Stimulated activated effector memory CD8-positive, alpha-beta T cell treated with anti-CD3 and anti-CD28 coated beads, Interleukin-12 subunit alpha, Interleukin-12 subunit beta, amount 100 ng/mL, for 72 hours (primary cell): ENCODE results near the gene SEMA6D.

Experiments
- ATAC-seq: fragments of 150-1000 bp; cut with Tn5 transposase; 2 replicates; pipeline ENCODE4 v1.10.0; 2021
- DNase-seq, 2 donors: peaks; one replicate each; pipeline ENCODE4 v3.0.0; 2021 to 2022; ENCODE audit warnings: low spot score in 2 of 2
- H3K27ac Mint-ChIP-seq: one replicate; pipeline ENCODE4 v1.8.0; 2022; ENCODE audit warnings: mild to moderate bottlenecking, mixed read lengths
- H3K36me3 Mint-ChIP-seq: one replicate; pipeline ENCODE4 v1.8.0; 2022; ENCODE audit warnings: mild to moderate bottlenecking, mixed read lengths
- H3K4me1 Mint-ChIP-seq: one replicate; pipeline ENCODE4 v1.8.0; 2022; ENCODE audit warnings: mixed read lengths
- H3K4me3 Mint-ChIP-seq: one replicate; pipeline ENCODE4 v1.8.0; 2022; ENCODE audit warnings: mild to moderate bottlenecking, mixed read lengths
- H3K9me3 Mint-ChIP-seq: one replicate; pipeline ENCODE4 v1.8.0; 2022; ENCODE audit warnings: mixed read lengths

SEMA6D gene

DNA sequence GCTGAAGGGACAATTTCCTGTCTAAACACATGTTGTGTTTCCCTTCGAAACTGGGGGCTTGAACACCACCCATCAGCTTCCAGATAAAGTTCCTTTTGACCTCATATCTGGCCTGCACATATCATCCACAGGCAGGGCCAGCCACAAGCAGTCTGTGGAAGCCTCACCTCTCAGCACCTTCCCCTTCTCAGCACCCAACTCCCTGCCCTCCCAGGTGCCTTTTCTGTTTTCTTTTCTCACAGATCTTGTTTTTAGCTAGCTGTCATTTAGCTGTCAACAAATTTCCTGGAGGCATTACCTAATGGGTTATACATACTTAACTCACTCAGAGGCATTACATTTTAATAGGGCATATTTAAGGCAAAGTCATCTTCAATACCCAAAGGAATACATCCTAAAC is 93.9 kb downstream of the SEMA6D start:
- Mint-ChIP-seq H3K4me3 (no peak overlapping the region), H3K27ac (no peak overlapping the region), H3K4me1 (peaks cover 7% of the 10 kb centered on the region), H3K36me3 (no peaks in the 10 kb centered on the region), H3K9me3 (peaks cover 4% of the 10 kb centered on the region)
- ATAC-seq (no peak), DNase-seq (no peak)

- ATAC-seq: no peak
- no peak overlapping the region for H3K4me3 Mint-ChIP-seq
- no peaks in the 10 kb centered on the region for H3K36me3 Mint-ChIP-seq
- no peak for DNase-seq
- no peak overlapping the region for H3K27ac Mint-ChIP-seq
- H3K4me1 Mint-ChIP-seq: peaks cover 7% of the 10 kb centered on the region
- peaks cover 4% of the 10 kb centered on the region for H3K9me3 Mint-ChIP-seq
Measured at GRCh38 chr15:47812470-47812999, 95.2 kb downstream of the SEMA6D start.

DNA sequence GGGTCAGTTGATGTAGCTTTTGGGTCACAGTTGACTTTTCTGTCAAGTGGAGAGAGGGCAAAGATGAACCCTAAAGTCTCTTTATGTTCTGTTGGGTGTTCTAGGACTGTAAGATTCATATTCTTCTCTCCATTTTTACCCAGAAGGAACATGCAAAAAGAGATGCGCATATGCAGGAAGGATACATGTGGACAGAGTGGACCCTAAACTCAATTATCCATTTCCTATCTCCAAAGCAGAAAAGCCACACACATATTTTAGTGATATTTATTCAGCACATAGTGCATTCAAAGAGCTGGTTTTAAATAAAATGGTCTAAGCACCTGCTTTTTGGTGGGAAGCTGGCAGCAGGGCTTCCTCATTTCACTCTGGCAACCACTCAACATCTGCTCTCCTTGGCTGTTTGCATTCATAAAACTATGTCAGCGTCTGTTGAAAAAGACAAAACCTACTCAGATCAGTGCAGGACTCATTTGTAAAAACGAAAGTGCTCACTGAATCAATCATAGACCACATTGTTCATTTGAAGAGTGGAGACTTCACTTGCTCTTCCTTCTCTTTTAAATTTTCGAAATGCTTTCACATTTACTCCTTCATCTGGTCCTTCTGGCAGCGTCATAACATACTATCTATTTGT is 96.6 kb downstream of the SEMA6D start:
- H3K36me3 Mint-ChIP-seq: no peaks in the 10 kb centered on the region
- H3K4me1 Mint-ChIP-seq: peaks cover 7% of the 10 kb centered on the region
- no peak overlapping the region for H3K4me3 Mint-ChIP-seq
- H3K27ac Mint-ChIP-seq: no peak overlapping the region
- DNase-seq: no peak
- no peaks in the 10 kb centered on the region for H3K9me3 Mint-ChIP-seq
- peak; percentile 85 for ATAC-seq

GRCh38 chr15:47814620-47815019 is 97.3 kb downstream of the SEMA6D start:
- DNase-seq (no peak), ATAC-seq (no peak)
- H3K36me3 Mint-ChIP-seq: no peaks in the 10 kb centered on the region
- no peak overlapping the region for H3K27ac Mint-ChIP-seq
- H3K4me3 Mint-ChIP-seq: no peak overlapping the region
- H3K4me1 Mint-ChIP-seq: peaks cover 7% of the 10 kb centered on the region
- no peaks in the 10 kb centered on the region for H3K9me3 Mint-ChIP-seq

- Mint-ChIP-seq H3K4me3 (no peak overlapping the region), H3K27ac (no peak overlapping the region), H3K4me1 (peaks cover 7% of the 10 kb centered on the region), H3K36me3 (no peaks in the 10 kb centered on the region), H3K9me3 (no peaks in the 10 kb centered on the region)
- DNase-seq: no peak
- ATAC-seq: no peak
Measured at GRCh38 chr15:47817969-47818548, 100.8 kb downstream of the SEMA6D start.

- Mint-ChIP-seq H3K9me3 (no peaks in the 10 kb centered on the region), H3K27ac (no peak overlapping the region), H3K4me3 (no peak overlapping the region), H3K4me1 (peaks cover 4% of the 10 kb centered on the region), H3K36me3 (no peaks in the 10 kb centered on the region)
- ATAC-seq (no peak), DNase-seq (no peak)
Measured at GRCh38 chr15:47819158-47819557, 101.9 kb downstream of the SEMA6D start.

DNA sequence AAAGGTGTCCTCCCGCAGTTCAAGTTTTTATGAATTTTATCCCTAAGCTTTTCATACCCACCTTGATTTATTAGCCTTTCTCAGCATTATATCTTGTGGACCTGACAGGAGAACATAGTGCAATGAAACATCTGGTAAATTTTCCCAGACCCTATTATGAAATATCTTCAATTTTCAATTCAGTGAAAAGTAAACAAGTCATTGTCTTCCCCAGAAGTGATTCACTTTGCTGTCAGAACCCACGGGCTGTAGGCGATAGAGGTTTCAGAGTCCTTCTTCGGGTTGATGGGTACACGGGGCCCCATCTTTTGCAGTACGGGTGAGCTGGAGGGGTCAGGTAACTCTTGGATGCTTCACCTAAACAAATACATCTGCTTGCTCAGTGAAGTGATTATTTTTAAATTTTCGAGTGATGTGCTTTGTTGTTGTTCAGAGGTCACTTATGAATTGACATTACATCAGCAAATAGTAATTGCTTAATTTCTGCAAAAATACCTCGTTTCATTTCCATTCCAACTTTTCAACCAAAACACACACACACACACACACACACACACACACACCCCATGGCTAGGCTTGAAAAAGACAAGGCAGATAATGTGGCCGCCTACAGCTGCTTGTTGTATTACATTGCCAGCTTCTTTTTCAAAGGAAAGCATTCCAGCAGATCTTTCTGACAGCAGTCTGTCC is 102.9 kb downstream of the SEMA6D start:
- H3K4me1 Mint-ChIP-seq: no peaks in the 10 kb centered on the region
- H3K27ac Mint-ChIP-seq: no peak overlapping the region
- H3K9me3 Mint-ChIP-seq: no peaks in the 10 kb centered on the region
- ATAC-seq (no peak), DNase-seq (no peak)
- H3K4me3 Mint-ChIP-seq: no peak overlapping the region
- no peaks in the 10 kb centered on the region for H3K36me3 Mint-ChIP-seq

DNA sequence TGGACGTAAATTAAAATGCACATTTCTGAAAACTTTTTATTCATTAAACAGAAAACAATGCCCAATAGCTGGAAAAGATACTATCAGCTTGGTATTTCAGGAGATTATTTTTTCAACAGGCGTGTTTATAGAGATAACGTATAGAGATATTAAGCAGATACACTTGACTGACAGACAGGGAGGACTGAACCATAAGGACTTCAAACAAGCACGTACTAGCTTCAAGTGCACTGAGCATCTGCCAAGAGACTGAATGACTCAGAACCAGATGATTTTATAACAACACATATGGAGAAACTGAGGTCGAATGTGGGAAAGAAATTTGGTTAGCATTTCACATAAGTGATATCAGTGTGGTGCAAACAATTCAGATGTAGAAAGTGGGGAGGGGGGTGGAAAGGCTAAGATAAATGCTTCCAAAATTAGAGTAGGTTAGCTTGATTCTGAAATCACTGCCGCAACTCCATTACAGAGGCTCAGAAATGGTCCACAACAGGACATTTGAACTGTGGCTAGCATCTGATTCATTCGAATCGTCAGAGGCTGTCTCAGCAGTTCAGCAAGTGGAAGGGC is 103.5 kb downstream of the SEMA6D start:
- ATAC-seq (peak; percentile 39), DNase-seq (no peak)
- Mint-ChIP-seq H3K27ac (no peak overlapping the region), H3K4me1 (no peaks in the 10 kb centered on the region), H3K4me3 (no peak overlapping the region), H3K36me3 (no peaks in the 10 kb centered on the region), H3K9me3 (no peaks in the 10 kb centered on the region)

GRCh38 chr15:47822048-47822447 is 104.7 kb downstream of the SEMA6D start:
- H3K27ac Mint-ChIP-seq: no peak overlapping the region
- ATAC-seq (no peak), DNase-seq (no peak)
- H3K9me3 Mint-ChIP-seq: peaks cover 3% of the 10 kb centered on the region
- H3K4me1 Mint-ChIP-seq: no peaks in the 10 kb centered on the region
- no peak overlapping the region for H3K4me3 Mint-ChIP-seq
- H3K36me3 Mint-ChIP-seq: no peaks in the 10 kb centered on the region
